ENCODE data around the gene OLAH. TPM values are rescaled to one million over a fixed set of nuclear protein-coding genes. Genes with fewer than 3 reads are reported as not detected.

OLAH gene
- total RNA-seq, 4 donors from 2014 or later, result 1.1 to 14.2 (median 2.2) TPM; not detected in 1

GRCh38 chr10:15121707-15122106, 78.0 kb downstream of the OLAH start:
- no peak for ATAC-seq
- Histone ChIP-seq H3K4me3 (no peak overlapping the region), H3K27ac (no peak overlapping the region), H3K27me3 (no peaks in the 10 kb centered on the region), H3K36me3 (peaks cover 0 to 85% of the 10 kb centered on the region in 2 donors), H3K4me1 (no peaks in the 10 kb centered on the region), H3K9me3 (no peaks in the 10 kb centered on the region)
- WGBS, 2 donors (ENCODE audit: low coverage in 1 of 2), result 100% methylated on average over 1 of the region's 1 CpG; no CpG with 5 or more reads in 1 of the 2 donors
- TF ChIP-seq CTCF (IDR thresholded peaks at IDR 0.05), result no peak
- no peak for TF ChIP-seq POLR2AphosphoS5 (IDR thresholded peaks at IDR 0.05)
- no peak for TF ChIP-seq EP300 (IDR thresholded peaks at IDR 0.05)
- TF ChIP-seq POLR2A (IDR thresholded peaks at IDR 0.05), result no peak

GRCh38 chr10:15122477-15123030, 78.8 kb downstream of the OLAH start:
- H3K9me3 ChIP-seq, result no peaks in the 10 kb centered on the region
- peaks cover 0 to 85% of the 10 kb centered on the region in 2 donors for H3K36me3 ChIP-seq
- WGBS, 2 donors (ENCODE audit: low coverage in 1 of 2), result 89 to 94% methylated on average over 7 to 8 of the region's 9 CpGs
- no peaks in the 10 kb centered on the region for H3K4me1 ChIP-seq
- H3K4me3 ChIP-seq, result no peak overlapping the region
- H3K27me3 ChIP-seq, result no peaks in the 10 kb centered on the region
- TF ChIP-seq EP300 (IDR thresholded peaks at IDR 0.05) (no peak), CTCF (IDR thresholded peaks at IDR 0.05) (no peak), POLR2A (IDR thresholded peaks at IDR 0.05) (no peak), POLR2AphosphoS5 (IDR thresholded peaks at IDR 0.05) (no peak)
- H3K27ac ChIP-seq, result no peak overlapping the region
- no peak for ATAC-seq

Other genes with a start within 250 kb of the OLAH start
- gene CDNF, start 205.9 kb upstream of the OLAH start, total RNA-seq, result 1 to 10 TPM in 2 of 4 donors, under 1 TPM in 1, not detected in 1; 0.81 to 6.7 (median 2.3) TPM
- gene HSPA14, start 205.6 kb upstream of the OLAH start, total RNA-seq, result 10 to 100 TPM in 2 of 4 donors, 1 to 10 TPM in 2; 4.8 to 15.1 (median 9.9) TPM
- gene MSANTD7, start 205.6 kb upstream of the OLAH start, total RNA-seq, result 10 to 100 TPM in 3 of 4 donors, 1 to 10 TPM in 1; 8.2 to 15.5 (median 11.6) TPM
- 1 to 10 TPM; 4.4 to 6.2 (median 5.1) TPM for gene SUV39H2, start 165.1 kb upstream of the OLAH start, total RNA-seq
- gene DCLRE1C, start 89.8 kb upstream of the OLAH start, total RNA-seq, result 10 to 100 TPM in 2 of 4 donors, 1 to 10 TPM in 2; 7.7 to 16.8 (median 11.6) TPM
- not detected for gene MEIG1, start 84.6 kb upstream of the OLAH start, total RNA-seq
- gene ACBD7, start 44.8 kb downstream of the OLAH start, total RNA-seq, result not detected
- 10 to 100 TPM in 3 of 4 donors, 1 to 10 TPM in 1; 9.9 to 23.2 (median 14.9) TPM for gene RPP38, start 53.4 kb downstream of the OLAH start, total RNA-seq
- gene NMT2, start 124.8 kb downstream of the OLAH start, total RNA-seq, result 10 to 100 TPM; 15.7 to 19.4 (median 18.4) TPM